SU-DHL-6 (cell line): ENCODE results near the gene VDR.

ENCODE experiments used
- EZH2phosphoT487 ChIP-seq: fragments of 200-600 bp; sonication (generic), shearing (Covaris generic); conservative IDR thresholded peaks from 2 replicates; pipeline ENCODE4 v1.6.1; 2018; ENCODE audit warnings: mild to moderate bottlenecking, antibody characterized with exemption, low read length, moderate library complexity, mixed read lengths
- TF ChIP-seq, protein P1 (sequence below): fragments of 200-600 bp; sonication (generic); IDR thresholded peaks from one replicate; pipeline ENCODE4 v1.5.1; 2017; ENCODE audit warnings: antibody characterized with exemption, mild to moderate bottlenecking, low read length, moderate library complexity; ENCODE audit not compliant: insufficient read depth, poor library complexity, severe bottlenecking

DNA sequence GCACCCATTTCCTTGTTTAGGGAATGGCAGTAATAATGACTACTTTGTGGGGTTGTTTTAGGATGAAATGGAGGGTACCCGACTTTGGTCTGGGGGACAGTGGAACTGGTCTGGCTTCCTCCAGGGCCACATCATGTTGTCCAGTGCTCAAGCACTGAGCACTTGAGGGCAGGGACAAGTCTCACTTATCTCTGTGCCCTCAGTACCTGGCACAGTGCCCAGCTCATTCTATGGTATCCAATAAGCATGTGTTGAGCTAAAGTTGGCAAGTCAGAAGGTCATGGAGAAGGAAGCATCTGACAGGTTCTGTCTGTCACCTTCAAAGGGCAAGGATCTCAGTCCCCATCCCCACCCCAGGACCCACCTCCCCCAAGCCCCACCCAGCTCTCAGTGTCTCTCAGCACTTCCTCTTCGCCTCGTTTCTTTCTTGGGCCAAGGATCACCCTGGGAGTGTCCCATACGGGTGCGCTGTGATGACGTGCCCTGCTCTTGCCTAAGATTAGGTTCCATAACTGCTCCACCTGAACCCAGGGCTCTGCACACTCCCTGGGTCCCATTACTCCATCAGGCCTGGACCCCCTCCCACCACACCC lies 34.3 kb upstream of the VDR start:
- TF ChIP-seq, protein P1, sequence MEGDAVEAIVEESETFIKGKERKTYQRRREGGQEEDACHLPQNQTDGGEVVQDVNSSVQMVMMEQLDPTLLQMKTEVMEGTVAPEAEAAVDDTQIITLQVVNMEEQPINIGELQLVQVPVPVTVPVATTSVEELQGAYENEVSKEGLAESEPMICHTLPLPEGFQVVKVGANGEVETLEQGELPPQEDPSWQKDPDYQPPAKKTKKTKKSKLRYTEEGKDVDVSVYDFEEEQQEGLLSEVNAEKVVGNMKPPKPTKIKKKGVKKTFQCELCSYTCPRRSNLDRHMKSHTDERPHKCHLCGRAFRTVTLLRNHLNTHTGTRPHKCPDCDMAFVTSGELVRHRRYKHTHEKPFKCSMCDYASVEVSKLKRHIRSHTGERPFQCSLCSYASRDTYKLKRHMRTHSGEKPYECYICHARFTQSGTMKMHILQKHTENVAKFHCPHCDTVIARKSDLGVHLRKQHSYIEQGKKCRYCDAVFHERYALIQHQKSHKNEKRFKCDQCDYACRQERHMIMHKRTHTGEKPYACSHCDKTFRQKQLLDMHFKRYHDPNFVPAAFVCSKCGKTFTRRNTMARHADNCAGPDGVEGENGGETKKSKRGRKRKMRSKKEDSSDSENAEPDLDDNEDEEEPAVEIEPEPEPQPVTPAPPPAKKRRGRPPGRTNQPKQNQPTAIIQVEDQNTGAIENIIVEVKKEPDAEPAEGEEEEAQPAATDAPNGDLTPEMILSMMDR = no peak
- TF ChIP-seq EZH2phosphoT487 = no peak
